Measurements from ENCODE around the gene TIAM1.

GRCh38 chr21:31254131-31254530 is 89.9 kb downstream of the TIAM1 start:
- no peak for TF ChIP-seq CTCF (IDR thresholded peaks at IDR 0.05)
- no peak for TF ChIP-seq POLR2A (IDR thresholded peaks at IDR 0.05)

All from prostate gland (tissue), 2 donors.